ENCODE measurements around the gene HEYL. TPM values are rescaled to one million over a fixed set of nuclear protein-coding genes. Genes with fewer than 3 reads are reported as not detected.

Gene HEYL
- total RNA-seq, 2 donors from 2014 or later, result 2.6 to 51.9 TPM

DNA sequence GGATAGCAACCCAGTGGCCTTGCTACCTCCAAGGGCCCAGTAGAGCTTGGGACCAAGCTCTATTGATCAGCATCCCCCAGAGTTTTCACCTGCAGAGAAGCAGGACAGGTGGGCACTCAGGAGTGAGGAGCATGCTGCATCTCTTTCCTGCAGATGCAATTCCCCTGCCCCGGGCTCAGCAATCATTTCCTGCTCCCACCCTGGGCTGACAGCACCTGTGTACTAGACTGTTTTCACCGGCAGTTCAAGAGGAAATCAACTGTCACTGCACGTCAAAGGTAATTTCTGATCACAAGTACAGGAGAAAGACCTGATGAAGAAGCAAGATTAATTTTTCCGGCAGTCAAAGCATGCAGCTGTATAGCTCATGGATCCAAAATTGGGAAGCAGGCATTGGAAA, 41.3 kb upstream of the HEYL start:
- TF ChIP-seq CTCF (IDR thresholded peaks at IDR 0.05) (no peak), POLR2A (IDR thresholded peaks at IDR 0.05) (no peak), POLR2AphosphoS5 (IDR thresholded peaks at IDR 0.05) (no peak)
- DNase-seq (ENCODE audit: low spot score), result no peak
- H3K36me3 ChIP-seq, result no peaks in the 10 kb centered on the region
- no peaks in the 10 kb centered on the region for H3K4me1 ChIP-seq (replicated peaks)
- peaks cover 3% of the 10 kb centered on the region for H3K27me3 ChIP-seq (replicated peaks; ENCODE audit: insufficient read depth)
- WGBS, result 69% methylated on average over 4 of the region's 4 CpGs
- intact Hi-C loops (cut with DNase I), result no loop called here
- no peak overlapping the region for H3K4me3 ChIP-seq
- no peaks in the 10 kb centered on the region for H3K9me3 ChIP-seq
- no peak overlapping the region for H3K27ac ChIP-seq

- no peak overlapping the region for H3K4me3 ChIP-seq
- no peak for TF ChIP-seq POLR2AphosphoS5 (IDR thresholded peaks at IDR 0.05)
- no peak for DNase-seq (ENCODE audit: low spot score)
- H3K36me3 ChIP-seq, result no peaks in the 10 kb centered on the region
- intact Hi-C loops (cut with DNase I), result no loop called here
- H3K27me3 ChIP-seq (replicated peaks; ENCODE audit: insufficient read depth), result peaks cover 3% of the 10 kb centered on the region
- no peaks in the 10 kb centered on the region for H3K4me1 ChIP-seq (replicated peaks)
- WGBS, result 63% methylated on average over 2 of the region's 2 CpGs
- no peak overlapping the region for H3K27ac ChIP-seq
- H3K9me3 ChIP-seq, result no peaks in the 10 kb centered on the region
These were observed 40.4 kb upstream of the HEYL start for GRCh38 chr1:39679821-39680220.

DNA sequence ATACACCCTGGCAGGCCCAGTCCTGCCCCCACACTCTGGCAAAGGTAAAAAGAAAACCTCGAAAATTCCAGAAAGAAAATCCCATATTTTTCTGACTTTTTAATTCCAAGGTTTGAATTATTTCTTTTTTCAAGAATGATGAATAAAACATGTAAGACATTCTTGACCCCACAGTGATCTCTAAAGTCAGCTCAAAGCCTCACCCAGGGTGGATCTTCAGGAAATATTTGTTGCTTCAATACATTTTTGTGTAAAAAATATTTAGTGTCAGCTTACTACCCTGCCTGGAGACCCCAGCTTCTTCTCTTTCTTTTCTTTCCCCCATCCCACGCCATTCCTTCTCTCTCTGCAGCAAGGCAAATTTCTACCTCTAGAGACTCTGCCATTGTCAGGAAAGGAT, 39.4 kb upstream of the HEYL start:
- Histone ChIP-seq H3K4me3 (no peak overlapping the region), H3K36me3 (no peaks in the 10 kb centered on the region), H3K4me1 (replicated peaks) (no peaks in the 10 kb centered on the region), H3K27ac (no peak overlapping the region), H3K9me3 (no peaks in the 10 kb centered on the region), H3K27me3 (replicated peaks; ENCODE audit: insufficient read depth) (peaks cover 3% of the 10 kb centered on the region)
- whole genome bisulfite sequencing, result 80% methylated on average over 2 of the region's 2 CpGs
- intact Hi-C loops (cut with DNase I), result no loop called here
- TF ChIP-seq POLR2A (IDR thresholded peaks at IDR 0.05) (no peak), CTCF (IDR thresholded peaks at IDR 0.05) (no peak), POLR2AphosphoS5 (IDR thresholded peaks at IDR 0.05) (no peak)
- DNase-seq (ENCODE audit: low spot score), result no peak

GRCh38 chr1:39677645-39678044, 38.2 kb upstream of the HEYL start:
- Histone ChIP-seq H3K9me3 (no peaks in the 10 kb centered on the region), H3K4me3 (no peak overlapping the region), H3K4me1 (replicated peaks) (no peaks in the 10 kb centered on the region), H3K27ac (no peak overlapping the region), H3K36me3 (no peaks in the 10 kb centered on the region), H3K27me3 (replicated peaks; ENCODE audit: insufficient read depth) (peaks cover 3% of the 10 kb centered on the region)
- no peak for DNase-seq (ENCODE audit: low spot score)
- WGBS, result 89% methylated on average over 4 of the region's 4 CpGs
- no peak for TF ChIP-seq CTCF (IDR thresholded peaks at IDR 0.05)
- TF ChIP-seq POLR2AphosphoS5 (IDR thresholded peaks at IDR 0.05), result no peak
- no peak for TF ChIP-seq POLR2A (IDR thresholded peaks at IDR 0.05)
- intact Hi-C loops (cut with DNase I), result no loop called here

GRCh38 chr1:39676948-39677548, 37.6 kb upstream of the HEYL start:
- intact Hi-C loops (cut with DNase I), result no loop called here
- TF ChIP-seq CTCF (IDR thresholded peaks at IDR 0.05) (no peak), POLR2AphosphoS5 (IDR thresholded peaks at IDR 0.05) (no peak), POLR2A (IDR thresholded peaks at IDR 0.05) (no peak)
- WGBS, result 89% methylated on average over 6 of the region's 6 CpGs
- H3K36me3 ChIP-seq, result no peaks in the 10 kb centered on the region
- no peaks in the 10 kb centered on the region for H3K9me3 ChIP-seq
- H3K27me3 ChIP-seq (replicated peaks; ENCODE audit: insufficient read depth), result no peaks in the 10 kb centered on the region
- no peak for DNase-seq (ENCODE audit: low spot score)
- no peak overlapping the region for H3K4me3 ChIP-seq
- no peaks in the 10 kb centered on the region for H3K4me1 ChIP-seq (replicated peaks)
- no peak overlapping the region for H3K27ac ChIP-seq
